Endothelial cell of umbilical vein (primary cell): ENCODE results near the gene FEM1C. TPM values are rescaled to one million over a fixed set of nuclear protein-coding genes. Genes with fewer than 3 reads are reported as not detected.

ENCODE experiments used
- BruUV-seq: library from RNA; stranded (reverse); fragments of 400-500 nt; replicated peaks from 2 replicates; lab custom pipeline; 2021; lab: Mats Ljungman, UMichigan
- CTCF ChIA-PET: fragments of 300-600, 350-600 bp; sonication (Branson Sonifier 250); formaldehyde crosslinking; loops from one replicate; lab custom pipeline; 2021; ENCODE audit warnings: antibody characterized with exemption, inconsistent platforms; lab: Charles Lee
- POLR2A ChIA-PET: fragments of 300-600, 350-600 bp; sonication (Branson Sonifier 250); formaldehyde crosslinking; loops from one replicate; lab custom pipeline; 2021; ENCODE audit warnings: antibody characterized with exemption, inconsistent platforms; lab: Charles Lee
- DNase-seq: peaks from one replicate; pipeline ENCODE4 v3.0.0-alpha.2; 2011; ENCODE audit warnings: low read depth, low spot score
- FAIRE-seq: peaks from 2 replicates; lab custom pipeline; 2011; peaks lifted over from hg19 to GRCh38; lab: Jason Lieb, UNC
- H2AFZ ChIP-seq: 2 replicates; pipeline ENCODE4 v1.6.0; 2012; ENCODE audit warnings: low read depth, low read length, control low read depth, inconsistent platforms
- H3K27ac ChIP-seq: 2 replicates; pipeline ENCODE4 v1.5.1; 2011; ENCODE audit warnings: low read depth, mild to moderate bottlenecking, control low read depth, low read length, moderate library complexity; ENCODE audit not compliant: insufficient read depth
- H3K27me3 ChIP-seq, 2 experiments: 2 replicates each; pipeline versions ENCODE4 v1.6.0 to v1.6.1; 2011; ENCODE audit warnings: low read length in 2 of 2, mixed read lengths in 1 of 2; ENCODE audit not compliant: control insufficient read depth in 2 of 2, insufficient read depth in 2 of 2
- H3K36me3 ChIP-seq, 2 experiments: 2 replicates in 1 of 2; 3 replicates in 1 of 2; pipeline ENCODE4 v1.5.1; 2011; ENCODE audit warnings: low read length in 2 of 2, mild to moderate bottlenecking in 1 of 2, moderate library complexity in 1 of 2; ENCODE audit not compliant: control insufficient read depth in 2 of 2, insufficient read depth in 2 of 2; ENCODE audit errors: extremely low read depth in 1 of 2
- H3K4me1 ChIP-seq: 3 replicates; pipeline ENCODE4 v1.5.1; 2011; ENCODE audit warnings: mild to moderate bottlenecking, low read length; ENCODE audit not compliant: control insufficient read depth, insufficient read depth; ENCODE audit errors: extremely low read depth
- H3K4me2 ChIP-seq: 2 replicates; pipeline ENCODE4 v1.6.1; 2011; ENCODE audit warnings: low read length, control low read depth, mixed read lengths; ENCODE audit not compliant: insufficient read depth
- H3K4me3 ChIP-seq, 3 experiments: fragments of 200-600 bp in 1 of 3; sonication (generic), shearing (Covaris generic) in 1 of 3; replicated peaks in 1 of 3; 2 replicates each; pipeline ENCODE4 v1.5.1; 2011 to 2016; ENCODE audit warnings: control low read depth in 3 of 3, low read length in 3 of 3, mild to moderate bottlenecking in 2 of 3, inconsistent platforms in 1 of 3, low read depth in 1 of 3, moderate library complexity in 1 of 3; ENCODE audit not compliant: insufficient read depth in 1 of 3
- H3K79me2 ChIP-seq: 2 replicates; pipeline ENCODE4 v1.6.0; 2012; ENCODE audit warnings: low read length, inconsistent platforms; ENCODE audit not compliant: control insufficient read depth, insufficient read depth
- H3K9ac ChIP-seq: replicated peaks from 2 replicates; pipeline ENCODE3; 2011; ENCODE audit warnings: low read length, control low read depth; ENCODE audit not compliant: insufficient read depth; ENCODE audit errors: extremely low read depth
- H3K9me1 ChIP-seq: replicated peaks from 3 replicates; pipeline ENCODE4 v1.6.0; 2011; ENCODE audit warnings: mild to moderate bottlenecking, low read length; ENCODE audit not compliant: control insufficient read depth, insufficient read depth; ENCODE audit errors: extremely low read depth
- H3K9me3 ChIP-seq: replicated peaks from 2 replicates; pipeline ENCODE4 v1.5.1; 2012; ENCODE audit warnings: low read length, inconsistent platforms; ENCODE audit not compliant: control insufficient read depth, insufficient read depth
- H4K20me1 ChIP-seq: replicated peaks from 2 replicates; pipeline ENCODE3; 2011; ENCODE audit warnings: mild to moderate bottlenecking, low read length; ENCODE audit not compliant: control insufficient read depth, insufficient read depth; ENCODE audit errors: extremely low read depth
- EZH2 ChIP-seq: IDR thresholded peaks from 2 replicates; pipeline ENCODE4 v1.6.1; 2012; ENCODE audit warnings: borderline replicate concordance, low read depth, mild to moderate bottlenecking, moderate library complexity, low read length, inconsistent platforms; ENCODE audit not compliant: severe bottlenecking
- FOS ChIP-seq: IDR thresholded peaks from 2 replicates; pipeline ENCODE4 v1.6.1; 2011; ENCODE audit warnings: mild to moderate bottlenecking, low read length, moderate library complexity, borderline replicate concordance; ENCODE audit not compliant: insufficient read depth
- GATA2 ChIP-seq: IDR thresholded peaks from 2 replicates; pipeline ENCODE4 v1.7.0; 2011; ENCODE audit warnings: low read depth, mild to moderate bottlenecking, moderate library complexity, mixed read lengths, low read length; ENCODE audit not compliant: insufficient read length, insufficient read depth
- JUN ChIP-seq: IDR thresholded peaks from 2 replicates; pipeline ENCODE4 v1.6.1; 2011; ENCODE audit warnings: borderline replicate concordance, low read depth; ENCODE audit not compliant: insufficient read length, insufficient read depth
- MAX ChIP-seq: IDR thresholded peaks from 2 replicates; pipeline ENCODE4 v1.6.1; 2011; ENCODE audit not compliant: insufficient read depth, insufficient read length
- MYC ChIP-seq: IDR thresholded peaks from one replicate; pipeline ENCODE4 v1.6.1; 2011; ENCODE audit warnings: mild to moderate bottlenecking, low read depth, low read length
- POLR2A ChIP-seq: IDR thresholded peaks from 2 replicates; pipeline ENCODE4 v1.6.1; 2012; ENCODE audit warnings: low read depth, mild to moderate bottlenecking, control low read depth, low read length
- POLR2AphosphoS5 ChIP-seq: IDR thresholded peaks from 2 replicates; pipeline ENCODE4 v1.6.1; 2012; ENCODE audit warnings: low read depth, mild to moderate bottlenecking, control low read depth, low read length, moderate library complexity; ENCODE audit not compliant: insufficient read depth
- dilution Hi-C: fragments of 300-500 bp; cut with MboI; formaldehyde crosslinking; loops from one replicate; pipeline ENCODE4 v1.15.0; 2019; ENCODE audit warnings: low sequenced_read_pairs; ENCODE audit not compliant: extremely low pct_ligation_motif_present
- intact Hi-C: fragments of 100-400 bp; cut with micrococcal nuclease; formaldehyde crosslinking; loops from one replicate; pipeline ENCODE4 v1.10.0; 2022
- polyA plus RNA-seq, 4 experiments: library from polyadenylated mRNA; depleted of rRNA in 3 of 4; stranded (reverse) in 3 of 4; unstranded in 1 of 4; fragments of >200 nt; gene quantifications; 2 replicates each; pipeline versions ENCODE4 v1.2.1 to v1.2.3, GENCODE V29; 2011 to 2012; ENCODE audit warnings: missing spikeins in 1 of 4
- small RNA-seq: library from RNA; depleted of rRNA; stranded (forward); fragments of <200 nt; gene quantifications from one replicate; pipeline ENCODE3, GENCODE V24; 2012; ENCODE audit warnings: low replicate concordance, low read depth; ENCODE audit not compliant: insufficient read depth, insufficient read length
- total RNA-seq: library from RNA; stranded (reverse); gene quantifications from 2 replicates; pipeline ENCODE4 v1.2.3, GENCODE V29; 2021
- TF ChIP-seq, protein P1 (sequence below), 2 donors: IDR thresholded peaks; 1 replicate in 1 of 2; 2 replicates in 1 of 2; pipeline ENCODE4 v1.5.1; 2011; ENCODE audit warnings: low read length in 2 of 2, mild to moderate bottlenecking in 2 of 2, moderate library complexity in 2 of 2, control low read depth in 1 of 2, inconsistent platforms in 1 of 2, low read depth in 1 of 2; ENCODE audit not compliant: insufficient read depth in 1 of 2; ENCODE audit errors: extremely low read depth in 1 of 2

Gene FEM1C
- total and polyA plus RNA-seq, 2 donors (not counting 3 experiments of a cell fraction or from before 2014, with no cell fraction given): 6.2 to 16.0 TPM

DNA sequence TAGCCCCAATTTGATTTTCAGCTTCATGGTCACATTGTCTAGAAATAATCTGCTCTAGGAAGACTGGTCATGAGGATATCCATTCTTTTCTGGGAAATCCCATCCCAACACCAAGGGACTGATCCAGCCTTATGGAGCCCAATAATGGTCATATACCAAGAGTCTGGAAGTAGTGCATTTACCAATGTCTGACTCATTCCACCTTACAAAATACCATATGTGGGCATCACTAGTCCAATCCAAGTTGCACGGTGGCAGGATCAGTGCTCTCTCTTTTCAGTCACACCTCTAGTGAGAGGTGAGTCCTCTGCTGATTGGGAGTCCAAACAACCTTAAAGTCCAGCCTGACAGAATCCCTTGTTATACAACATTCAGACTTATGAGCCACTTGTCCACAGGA, 73.7 kb downstream of the FEM1C start:
- Histone ChIP-seq H3K27me3 (no peaks in the 10 kb centered on the region), H3K9me3 (no peaks in the 10 kb centered on the region), H3K27ac (no peak overlapping the region), H3K4me1 (no peaks in the 10 kb centered on the region), H3K79me2 (no peaks in the 10 kb centered on the region), H3K9me1 (no peaks in the 10 kb centered on the region), H2AFZ (no peak overlapping the region), H3K9ac (no peak overlapping the region), H3K4me2 (no peak overlapping the region), H3K36me3 (no peaks in the 10 kb centered on the region), H3K4me3 (no peak overlapping the region), H4K20me1 (no peaks in the 10 kb centered on the region)
- intact Hi-C loops (no loop called here), dilution Hi-C loops (no loop called here)
- TF ChIP-seq POLR2A: no peak
- TF ChIP-seq GATA2: no peak
- TF ChIP-seq, protein P1, sequence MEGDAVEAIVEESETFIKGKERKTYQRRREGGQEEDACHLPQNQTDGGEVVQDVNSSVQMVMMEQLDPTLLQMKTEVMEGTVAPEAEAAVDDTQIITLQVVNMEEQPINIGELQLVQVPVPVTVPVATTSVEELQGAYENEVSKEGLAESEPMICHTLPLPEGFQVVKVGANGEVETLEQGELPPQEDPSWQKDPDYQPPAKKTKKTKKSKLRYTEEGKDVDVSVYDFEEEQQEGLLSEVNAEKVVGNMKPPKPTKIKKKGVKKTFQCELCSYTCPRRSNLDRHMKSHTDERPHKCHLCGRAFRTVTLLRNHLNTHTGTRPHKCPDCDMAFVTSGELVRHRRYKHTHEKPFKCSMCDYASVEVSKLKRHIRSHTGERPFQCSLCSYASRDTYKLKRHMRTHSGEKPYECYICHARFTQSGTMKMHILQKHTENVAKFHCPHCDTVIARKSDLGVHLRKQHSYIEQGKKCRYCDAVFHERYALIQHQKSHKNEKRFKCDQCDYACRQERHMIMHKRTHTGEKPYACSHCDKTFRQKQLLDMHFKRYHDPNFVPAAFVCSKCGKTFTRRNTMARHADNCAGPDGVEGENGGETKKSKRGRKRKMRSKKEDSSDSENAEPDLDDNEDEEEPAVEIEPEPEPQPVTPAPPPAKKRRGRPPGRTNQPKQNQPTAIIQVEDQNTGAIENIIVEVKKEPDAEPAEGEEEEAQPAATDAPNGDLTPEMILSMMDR (IDR thresholded peaks at IDR 0.05; ENCODE audit: extremely low read depth in 1 of 2, insufficient read depth in 1 of 2, low read depth in 1 of 2, low read length in 2 of 2): no peak
- TF ChIP-seq POLR2AphosphoS5: no peak
- no peak for TF ChIP-seq FOS
- no peak for TF ChIP-seq MAX
- no peak for TF ChIP-seq EZH2
- TF ChIP-seq MYC: no peak
- no peak for TF ChIP-seq JUN
- DNase-seq (no peak), FAIRE-seq (no peak)
- BruUV-seq: no TSS peak
- ChIA-PET POLR2A (no interaction called here), CTCF (no interaction called here)

Small RNA genes within 50 kb of the gene (small RNA-seq; reads per million reads assigned to genes)
- gene AC008628.1 (not detected), gene AC008628.2 (not detected)

Other genes starting within 250 kb of the FEM1C start
- 9.6 TPM in 2 replicates for gene CCDC112, start 248.1 kb downstream of the FEM1C start, total RNA-seq
- 2.4 and 2.8 TPM in 2 replicates for gene CCDC112, start 248.1 kb downstream of the FEM1C start, polyA plus RNA-seq
- 3.2 and 3.5 TPM in 2 replicates for gene TICAM2, start 57.7 kb upstream of the FEM1C start, total RNA-seq
- 0.10 and 0.18 TPM in 2 replicates for gene TICAM2, start 57.7 kb upstream of the FEM1C start, polyA plus RNA-seq
- 101 TPM in 2 replicates for gene TMED7, start 81.3 kb upstream of the FEM1C start, total RNA-seq
- 57.6 and 125 TPM in 2 replicates for gene TMED7, start 81.3 kb upstream of the FEM1C start, polyA plus RNA-seq